GM18498 (cell line): ENCODE results near the gene PTGIR.

Experiments used
- ATAC-seq: cut with Tn5 transposase; IDR thresholded peaks from one replicate; pipeline ENCODE4 v1.9.1; 2021; ENCODE audit warnings: mild to moderate bottlenecking, moderate library complexity; ENCODE audit not compliant: unreplicated experiment

PTGIR gene

GRCh38 chr19:46601318-46602224 lies 23.3 kb downstream of the PTGIR start, which contains the start of gene CALM3:
TSS of gene CALM3 (plus strand) at chr19:46601330. CDS start at chr19:46601435, 105 bp downstream.
- no peak for ATAC-seq

- peak; percentile 85 for ATAC-seq
These were observed 24.2 kb downstream of the PTGIR start for GRCh38 chr19:46600384-46601317.

DNA sequence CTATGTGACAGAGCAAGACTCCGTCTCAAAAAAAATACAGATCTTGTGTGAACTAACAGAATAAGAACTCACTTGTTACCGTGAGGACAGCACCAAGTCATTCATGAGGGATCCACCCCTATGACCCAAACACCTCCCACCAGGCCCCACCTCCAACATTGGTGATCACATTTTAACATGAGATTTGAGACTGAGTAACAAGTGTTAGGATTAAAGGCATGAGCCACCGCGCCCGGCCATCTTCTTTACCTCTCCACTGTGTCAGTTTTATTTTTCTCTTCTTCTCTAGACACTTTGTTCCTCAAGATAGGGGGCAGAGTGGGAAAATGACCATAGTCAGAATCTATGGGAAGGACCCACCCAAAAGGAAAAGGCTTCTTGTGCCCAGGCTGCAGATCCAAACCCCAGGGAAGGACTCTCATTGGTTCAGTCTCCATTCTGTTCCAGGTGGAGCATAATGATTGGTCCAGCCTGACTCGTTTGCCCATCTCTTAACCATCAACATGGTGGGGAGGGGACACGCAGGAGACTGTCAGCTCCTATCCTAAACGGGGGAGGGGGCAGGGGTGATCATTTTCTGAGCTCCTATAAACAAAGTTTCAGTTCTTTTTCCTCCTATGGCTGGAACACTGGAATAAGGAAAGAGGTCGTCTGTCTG lies 25.0 kb downstream of the PTGIR start:
- ATAC-seq = no peak

DNA sequence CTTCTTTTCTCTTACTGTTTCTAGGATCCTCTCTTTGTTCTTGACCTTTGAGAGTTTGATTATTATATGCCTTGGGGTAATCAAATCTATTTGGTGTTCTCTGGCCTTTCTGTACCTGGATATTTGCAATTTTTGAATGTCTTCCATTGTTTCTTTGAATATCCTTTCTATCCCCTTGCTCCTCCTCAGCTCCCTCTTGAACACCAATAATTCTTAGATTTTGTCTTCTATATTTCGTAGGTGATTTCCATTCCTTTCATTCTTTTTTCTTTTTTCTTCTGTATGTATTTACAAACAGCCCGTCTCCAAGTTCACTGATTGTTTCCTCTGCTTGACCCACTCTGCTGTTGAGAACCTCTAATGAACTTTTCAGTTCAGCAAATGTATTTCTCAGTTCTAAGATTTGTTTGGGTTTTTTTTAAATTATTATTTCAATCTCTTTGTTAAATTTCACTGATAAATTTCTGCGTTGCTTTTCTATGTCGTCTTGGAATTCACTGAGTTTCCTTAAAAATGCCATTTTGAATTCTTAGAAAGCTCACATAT lies 26.4 kb downstream of the PTGIR start:
- no peak for ATAC-seq

- no peak for ATAC-seq
These were observed 28.9 kb downstream of the PTGIR start for GRCh38 chr19:46596008-46596407.

DNA sequence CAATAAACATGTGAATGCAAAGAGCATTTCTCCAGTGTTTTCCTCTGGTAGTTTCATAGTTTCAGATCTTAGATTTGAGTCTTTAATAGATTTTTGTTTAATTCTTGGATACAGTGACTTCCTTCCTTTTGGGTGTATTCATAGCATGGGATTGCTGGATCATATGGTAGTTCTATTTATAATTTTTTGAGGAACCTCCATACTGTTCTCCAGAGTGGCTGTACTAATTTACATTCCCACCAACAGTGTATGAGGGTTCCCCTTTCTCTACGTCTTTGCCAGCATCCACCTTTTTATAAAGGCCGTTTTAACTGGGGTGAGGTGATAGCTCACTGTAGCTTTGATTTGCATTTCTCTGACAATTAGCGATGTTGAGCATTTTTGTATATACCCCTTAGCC lies 33.0 kb downstream of the PTGIR start:
- ATAC-seq = no peak

GRCh38 chr19:46591254-46591653 lies 33.6 kb downstream of the PTGIR start:
- ATAC-seq = no peak

DNA sequence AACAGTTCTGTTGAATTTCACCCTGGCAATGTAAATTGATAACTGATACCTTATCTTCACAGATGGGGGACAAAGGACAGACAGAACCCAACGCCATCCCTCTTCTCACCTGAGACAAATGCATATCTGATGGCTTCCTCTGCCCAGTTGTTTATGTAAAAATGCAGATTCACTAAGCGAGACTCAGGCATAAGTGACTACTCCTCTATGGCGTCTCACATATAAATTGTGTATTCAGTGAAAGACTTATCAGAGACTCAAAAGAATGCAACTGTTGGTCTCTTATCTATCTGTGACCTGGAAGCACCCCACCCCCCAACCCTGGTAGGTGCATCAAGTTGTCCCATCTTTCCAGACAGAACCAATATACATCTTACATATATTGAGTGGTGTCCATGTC lies 37.0 kb downstream of the PTGIR start:
- no peak for ATAC-seq

DNA sequence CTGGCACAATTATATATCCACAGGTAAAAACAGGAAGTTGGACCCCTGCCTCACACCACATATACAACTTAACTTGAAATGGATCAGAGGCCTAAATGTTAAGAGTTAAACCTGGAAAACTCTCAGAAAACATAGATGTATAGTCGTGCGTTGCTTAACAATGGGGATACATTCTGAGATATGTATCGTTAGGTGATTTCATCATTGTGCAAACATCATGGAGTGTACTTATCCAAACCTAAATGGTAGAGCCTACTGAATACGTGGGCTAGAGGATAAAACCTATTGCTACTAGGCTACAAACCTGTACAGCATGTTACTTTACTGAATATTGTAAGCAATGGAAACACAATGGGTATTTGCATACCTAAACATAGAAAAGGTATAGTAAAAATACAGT lies 38.6 kb downstream of the PTGIR start:
- ATAC-seq = no peak

DNA sequence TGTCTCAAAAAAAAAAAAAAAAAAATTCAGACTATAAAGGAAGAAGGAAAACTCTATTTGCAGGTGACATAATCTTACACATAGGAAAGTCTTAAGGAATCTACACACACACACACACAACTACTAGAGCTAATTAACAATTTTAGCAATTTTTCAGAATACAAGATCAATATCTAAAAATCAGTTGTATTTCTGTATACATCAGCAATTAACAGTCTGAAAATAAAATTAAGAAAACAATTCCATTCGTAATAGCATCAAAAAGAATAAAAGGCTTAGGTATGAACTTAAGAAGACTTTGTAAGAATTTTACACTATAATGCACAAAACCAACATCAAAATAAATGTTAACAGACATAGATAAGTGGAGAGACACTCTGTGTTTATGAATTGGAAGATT lies 39.4 kb downstream of the PTGIR start:
- no peak for ATAC-seq

- ATAC-seq = no peak
These were observed 44.6 kb downstream of the PTGIR start for GRCh38 chr19:46580247-46580646.

DNA sequence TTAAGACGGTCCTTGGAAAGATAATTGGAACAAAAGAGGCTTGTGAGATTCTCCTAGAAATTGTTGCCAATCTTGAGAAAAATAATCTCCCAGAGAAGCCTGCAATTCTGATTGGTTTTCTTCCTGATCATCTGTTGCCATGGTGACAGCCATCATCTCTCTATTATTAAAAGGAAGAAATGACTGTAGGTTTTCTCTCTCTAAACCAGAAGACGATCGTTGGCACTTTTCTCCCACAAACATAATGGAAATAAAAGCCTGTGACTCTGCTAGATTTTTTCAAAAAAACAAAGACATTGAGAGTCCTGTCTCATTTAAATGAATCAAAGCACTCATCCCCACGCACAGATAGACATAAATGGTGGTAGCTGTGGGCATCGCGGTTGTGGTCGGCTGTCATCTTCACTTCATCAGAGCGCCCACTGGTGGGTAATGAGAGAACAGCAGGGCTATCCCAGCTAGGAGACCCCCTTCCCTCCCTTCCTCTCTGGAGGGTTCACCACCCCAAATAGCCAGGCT lies 45.5 kb downstream of the PTGIR start:
- no peak for ATAC-seq

GRCh38 chr19:46578450-46578849 lies 46.4 kb downstream of the PTGIR start:
- no peak for ATAC-seq

DNA sequence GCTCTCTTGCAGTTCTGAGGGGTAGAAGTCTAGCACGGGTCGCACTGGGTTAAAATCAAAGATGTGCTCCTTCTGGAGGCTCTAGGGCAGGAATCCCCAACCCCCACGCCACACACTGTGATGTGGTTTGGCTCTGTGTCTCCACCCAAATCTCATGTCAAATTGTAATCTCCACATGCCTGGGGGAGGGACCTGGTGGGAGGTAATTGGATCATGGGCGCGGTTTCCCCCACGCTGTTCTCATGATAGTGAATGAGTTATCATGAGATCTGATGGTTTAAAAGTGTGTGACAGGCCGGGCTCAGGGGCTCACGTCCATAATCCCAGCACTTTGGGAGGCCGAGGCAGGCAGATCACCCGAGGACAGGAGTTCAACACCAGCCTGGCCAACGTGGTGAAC lies 50.4 kb downstream of the PTGIR start:
- no peak for ATAC-seq

DNA sequence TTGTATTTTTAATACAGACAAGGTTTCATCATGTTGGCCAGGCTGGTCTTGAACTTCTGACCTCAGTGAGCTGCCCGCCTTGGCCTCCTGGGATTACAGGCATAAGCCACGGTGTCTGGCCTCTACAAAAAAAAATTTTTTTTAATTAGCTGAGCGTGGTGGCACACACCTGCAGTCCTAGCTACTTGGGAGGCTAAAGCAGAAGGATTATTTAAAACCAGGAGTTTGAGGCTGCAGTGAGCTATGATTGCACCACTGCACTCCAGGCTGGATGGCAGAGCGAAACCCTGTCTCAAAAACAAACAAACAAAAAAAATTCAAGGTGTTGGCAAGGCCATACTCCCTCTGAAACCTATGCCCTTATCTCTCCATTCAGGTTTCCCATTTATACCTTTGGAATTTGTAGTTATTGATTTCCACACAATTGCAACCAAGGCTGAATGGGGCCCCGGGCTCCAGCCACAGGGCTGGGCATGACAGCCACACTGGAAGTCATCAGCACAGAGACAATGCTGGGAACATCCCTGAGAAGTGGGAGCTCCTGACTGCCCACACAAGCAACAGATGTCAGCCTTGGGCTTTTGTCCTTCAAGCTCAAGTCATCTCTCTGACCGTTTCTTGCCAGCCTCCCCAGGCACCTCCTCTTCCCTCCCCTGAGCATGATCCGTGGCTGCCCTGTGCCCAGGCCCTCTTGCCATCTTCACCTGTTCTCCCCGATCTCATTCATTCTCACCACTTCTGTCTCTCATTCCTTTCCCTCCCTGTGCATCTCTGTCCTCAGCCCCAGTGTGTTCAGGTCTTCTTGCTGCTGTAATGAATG lies 51.0 kb downstream of the PTGIR start:
- no peak for ATAC-seq

DNA sequence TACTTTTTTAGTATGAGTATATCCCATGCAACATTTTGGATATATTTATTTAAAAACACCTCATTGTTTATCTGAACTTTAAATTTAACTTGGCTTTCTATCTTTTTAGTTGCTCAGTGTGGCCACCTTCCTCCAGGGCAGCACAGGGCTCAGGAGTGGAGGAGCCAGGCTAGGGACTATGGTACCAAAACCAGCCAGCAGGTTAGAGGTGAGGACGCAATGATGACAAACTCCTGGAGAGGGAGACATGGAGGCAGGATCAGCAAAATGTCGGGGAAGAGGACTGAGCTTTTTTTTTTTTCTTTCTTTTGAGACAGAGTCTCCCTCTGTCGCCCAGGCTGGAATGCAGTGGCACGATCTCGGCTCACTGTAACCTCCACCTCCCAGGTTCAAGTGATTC lies 53.4 kb downstream of the PTGIR start:
- no peak for ATAC-seq
